ENCODE measurements around the gene KCNQ4.

KCNQ4 gene

GRCh38 chr1:40820251-40820797, 36.7 kb downstream of the KCNQ4 start:
- CTCF ChIA-PET, result no interaction called here
- POLR2A ChIA-PET, result interaction anchor here (1.6 kb wide), 1 partner anchor 42 kb away, joined by 4 read pairs; the partner anchor contains the start of gene CITED4
- peak; percentile 31 for DNase-seq (ENCODE audit: extremely low spot score)
- no peak for TF ChIP-seq FOXA1 (IDR thresholded peaks at IDR 0.05)
- no peak for TF ChIP-seq BHLHE40 (IDR thresholded peaks at IDR 0.05; ENCODE audit: borderline replicate concordance)
- no peak for TF ChIP-seq ELF4 (IDR thresholded peaks at IDR 0.05)
- no peak for TF ChIP-seq ZNF384 (IDR thresholded peaks at IDR 0.05)
- no peak for TF ChIP-seq HDGF (IDR thresholded peaks at IDR 0.05; ENCODE audit: borderline replicate concordance)

DNA sequence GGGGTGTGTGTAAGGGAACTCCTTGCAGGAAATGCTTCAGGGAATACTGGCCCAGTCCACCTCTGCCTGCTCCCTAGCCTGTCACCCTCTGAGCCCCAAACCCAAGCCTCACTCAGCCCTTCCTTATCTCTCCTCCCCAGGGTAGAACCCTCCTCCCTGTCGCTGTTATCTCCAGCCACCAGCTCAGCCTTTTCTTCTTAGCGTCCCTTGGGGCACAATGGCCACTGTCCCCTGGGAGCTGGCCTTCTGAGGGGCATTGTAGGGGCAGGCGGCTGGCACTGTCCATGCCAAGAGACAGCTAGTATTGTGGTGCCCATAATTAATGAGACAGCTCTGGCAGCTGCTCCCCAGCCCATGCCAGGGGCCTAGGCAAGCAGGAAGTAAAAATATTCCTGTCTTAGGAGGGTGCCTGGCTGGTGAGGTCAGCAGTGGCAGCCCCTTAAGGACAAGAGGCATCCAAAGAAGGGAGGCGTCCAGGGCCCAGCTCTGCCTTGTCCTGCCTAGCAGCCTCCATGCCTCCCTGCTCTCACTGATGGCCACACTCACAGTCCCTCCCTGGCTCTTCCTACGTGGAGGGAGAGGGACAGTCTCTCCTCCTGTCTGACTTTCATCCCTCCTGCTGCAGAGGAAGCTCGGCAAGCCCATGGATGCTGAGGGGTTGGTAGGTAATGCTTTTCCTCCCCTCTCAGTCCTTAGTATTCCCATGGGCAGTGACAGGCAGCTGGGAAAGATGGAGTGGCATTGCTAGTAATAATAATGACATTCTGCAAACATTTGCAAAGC, 37.5 kb downstream of the KCNQ4 start:
- TF ChIP-seq TARDBP (IDR thresholded peaks at IDR 0.05), result no peak
- TF ChIP-seq, protein P1, sequence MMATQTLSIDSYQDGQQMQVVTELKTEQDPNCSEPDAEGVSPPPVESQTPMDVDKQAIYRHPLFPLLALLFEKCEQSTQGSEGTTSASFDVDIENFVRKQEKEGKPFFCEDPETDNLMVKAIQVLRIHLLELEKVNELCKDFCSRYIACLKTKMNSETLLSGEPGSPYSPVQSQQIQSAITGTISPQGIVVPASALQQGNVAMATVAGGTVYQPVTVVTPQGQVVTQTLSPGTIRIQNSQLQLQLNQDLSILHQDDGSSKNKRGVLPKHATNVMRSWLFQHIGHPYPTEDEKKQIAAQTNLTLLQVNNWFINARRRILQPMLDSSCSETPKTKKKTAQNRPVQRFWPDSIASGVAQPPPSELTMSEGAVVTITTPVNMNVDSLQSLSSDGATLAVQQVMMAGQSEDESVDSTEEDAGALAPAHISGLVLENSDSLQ (IDR thresholded peaks at IDR 0.05), result no peak
- TF ChIP-seq HDGF (IDR thresholded peaks at IDR 0.05; ENCODE audit: borderline replicate concordance), result no peak
- no peak for TF ChIP-seq FOXK2 (IDR thresholded peaks at IDR 0.05)
- no peak for TF ChIP-seq BHLHE40 (IDR thresholded peaks at IDR 0.05; ENCODE audit: borderline replicate concordance)
- no peak for TF ChIP-seq NFRKB (IDR thresholded peaks at IDR 0.05)
- TF ChIP-seq ARNT (IDR thresholded peaks at IDR 0.05), result no peak
- no peak for TF ChIP-seq FOXM1 (IDR thresholded peaks at IDR 0.05; ENCODE audit: borderline replicate concordance)
- ChIA-PET POLR2A (interaction anchor here (1.6 kb wide), 1 partner anchor 41 kb away, joined by 4 read pairs; the partner anchor contains the start of gene CITED4), CTCF (no interaction called here)
- DNase-seq (ENCODE audit: extremely low spot score), result no peak

DNA sequence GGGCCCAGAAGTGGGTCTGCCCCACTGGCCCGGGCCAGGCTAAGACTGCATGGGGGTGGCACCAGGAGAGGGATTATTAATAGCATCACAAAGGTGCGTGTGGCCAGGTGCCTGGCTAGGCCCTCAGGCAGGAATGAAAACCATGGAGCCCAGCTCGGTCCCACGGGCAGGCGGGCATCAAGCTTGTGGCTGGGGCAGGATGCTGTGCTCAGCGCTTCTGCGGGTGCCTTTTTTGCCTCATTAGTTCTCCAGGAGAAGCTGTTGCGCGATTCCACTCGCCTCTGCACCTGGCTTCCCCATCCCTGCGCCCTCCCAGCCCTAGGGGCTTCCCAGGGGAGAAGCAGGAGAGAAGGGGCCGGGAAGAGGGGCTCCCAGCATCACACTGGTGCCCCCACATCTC, 39.3 kb downstream of the KCNQ4 start:
- ChIA-PET CTCF (no interaction called here), POLR2A (no interaction called here)
- no peak for DNase-seq (ENCODE audit: extremely low spot score)
- no peak for TF ChIP-seq NFRKB (IDR thresholded peaks at IDR 0.05)
- TF ChIP-seq ARNT (IDR thresholded peaks at IDR 0.05), result no peak
- TF ChIP-seq FOXM1 (IDR thresholded peaks at IDR 0.05; ENCODE audit: borderline replicate concordance), result no peak
- no peak for TF ChIP-seq ZNF384 (IDR thresholded peaks at IDR 0.05)
- TF ChIP-seq, protein P1 (IDR thresholded peaks at IDR 0.05), result no peak
- no peak for TF ChIP-seq TARDBP (IDR thresholded peaks at IDR 0.05)
- TF ChIP-seq FOXA1 (IDR thresholded peaks at IDR 0.05), result no peak
- TF ChIP-seq FOXK2 (IDR thresholded peaks at IDR 0.05), result no peak
- TF ChIP-seq BHLHE40 (IDR thresholded peaks at IDR 0.05; ENCODE audit: borderline replicate concordance), result no peak
- no peak for TF ChIP-seq SUZ12 (IDR thresholded peaks at IDR 0.05)
- no peak for TF ChIP-seq HDGF (IDR thresholded peaks at IDR 0.05; ENCODE audit: borderline replicate concordance)
- no peak for TF ChIP-seq L3MBTL2 (conservative IDR thresholded peaks at IDR 0.05)
- TF ChIP-seq SP1 (IDR thresholded peaks at IDR 0.05), result no peak
- TF ChIP-seq LEF1 (IDR thresholded peaks at IDR 0.05; ENCODE audit: borderline replicate concordance), result no peak
- TF ChIP-seq CTBP1 (IDR thresholded peaks at IDR 0.05; ENCODE audit: borderline replicate concordance), result no peak

- CTCF ChIA-PET, result no interaction called here
Observed at GRCh38 chr1:40823345-40823744, 39.8 kb downstream of the KCNQ4 start.

GRCh38 chr1:40823983-40824382, 40.4 kb downstream of the KCNQ4 start:
- POLR2A ChIA-PET, result no interaction called here
- DNase-seq (ENCODE audit: extremely low spot score), result no peak
- TF ChIP-seq ARNT (IDR thresholded peaks at IDR 0.05) (no peak), ELF4 (IDR thresholded peaks at IDR 0.05) (no peak), L3MBTL2 (conservative IDR thresholded peaks at IDR 0.05) (no peak), NFRKB (IDR thresholded peaks at IDR 0.05) (no peak), TARDBP (IDR thresholded peaks at IDR 0.05) (no peak), FOXA1 (IDR thresholded peaks at IDR 0.05) (no peak), FOXK2 (IDR thresholded peaks at IDR 0.05) (no peak), HDGF (IDR thresholded peaks at IDR 0.05; ENCODE audit: borderline replicate concordance) (no peak), SUZ12 (IDR thresholded peaks at IDR 0.05) (no peak), CTBP1 (IDR thresholded peaks at IDR 0.05; ENCODE audit: borderline replicate concordance) (no peak)
- CTCF ChIA-PET, result no interaction called here

More at GRCh38 chr1:40823345-40823744, 39.8 kb downstream of the KCNQ4 start:
- no peak for DNase-seq (ENCODE audit: extremely low spot score)
- TF ChIP-seq ARNT (IDR thresholded peaks at IDR 0.05), result no peak
- no peak for TF ChIP-seq CTBP1 (IDR thresholded peaks at IDR 0.05; ENCODE audit: borderline replicate concordance)
- no peak for TF ChIP-seq BHLHE40 (IDR thresholded peaks at IDR 0.05; ENCODE audit: borderline replicate concordance)
- no peak for TF ChIP-seq SUZ12 (IDR thresholded peaks at IDR 0.05)
- no peak for TF ChIP-seq L3MBTL2 (conservative IDR thresholded peaks at IDR 0.05)
- TF ChIP-seq ZNF384 (IDR thresholded peaks at IDR 0.05), result no peak
- no peak for TF ChIP-seq SP1 (IDR thresholded peaks at IDR 0.05)
- TF ChIP-seq FOXM1 (IDR thresholded peaks at IDR 0.05; ENCODE audit: borderline replicate concordance), result no peak
- TF ChIP-seq LEF1 (IDR thresholded peaks at IDR 0.05; ENCODE audit: borderline replicate concordance), result no peak
- TF ChIP-seq, protein P1 (IDR thresholded peaks at IDR 0.05), result no peak
- no peak for TF ChIP-seq ELF4 (IDR thresholded peaks at IDR 0.05)
- TF ChIP-seq FOXK2 (IDR thresholded peaks at IDR 0.05), result no peak
- no peak for TF ChIP-seq TARDBP (IDR thresholded peaks at IDR 0.05)
- no peak for TF ChIP-seq FOXA1 (IDR thresholded peaks at IDR 0.05)
- TF ChIP-seq NFRKB (IDR thresholded peaks at IDR 0.05), result no peak
- POLR2A ChIA-PET, result no interaction called here

Measured in HEK293T (cell line).